Liver (tissue), 9 donors: ENCODE measurements around the gene TNN. TPM values are rescaled to one million over a fixed set of nuclear protein-coding genes. Genes with fewer than 3 reads are reported as not detected.

Experiments
- DNase-seq: peaks from one replicate; pipeline ENCODE4 v3.0.0-alpha.2; 2017; ENCODE audit warnings: low spot score
- H3K27ac ChIP-seq, 2 donors: one replicate each; pipeline ENCODE4 v1.7.0; 2013; ENCODE audit warnings: inconsistent platforms in 2 of 2, low read length in 2 of 2, control low read depth in 1 of 2, low read depth in 1 of 2, mild to moderate bottlenecking in 1 of 2
- H3K27me3 ChIP-seq, 4 donors: one replicate each; pipeline versions ENCODE4 v1.6.1 to v1.7.0; 2013; ENCODE audit warnings: low read length in 3 of 4, inconsistent platforms in 1 of 4, mild to moderate bottlenecking in 1 of 4, moderate library complexity in 1 of 4; ENCODE audit not compliant: control insufficient read depth in 4 of 4, insufficient read depth in 4 of 4
- H3K36me3 ChIP-seq, 4 donors: one replicate each; pipeline versions ENCODE4 v1.6.1 to v1.7.0; 2013; ENCODE audit warnings: low read length in 3 of 4, mild to moderate bottlenecking in 3 of 4, low read depth in 1 of 4, moderate library complexity in 1 of 4; ENCODE audit not compliant: control insufficient read depth in 4 of 4, insufficient read depth in 3 of 4
- H3K4me1 ChIP-seq, 4 donors: one replicate each; pipeline versions ENCODE4 v1.6.1 to v1.7.0; 2013; ENCODE audit warnings: low read length in 3 of 4, mild to moderate bottlenecking in 3 of 4, moderate library complexity in 1 of 4; ENCODE audit not compliant: control insufficient read depth in 4 of 4, insufficient read depth in 4 of 4
- H3K4me3 ChIP-seq, 3 donors: one replicate each; pipeline versions ENCODE4 v1.6.1 to v1.7.0; 2013; ENCODE audit warnings: low read length in 3 of 3, control low read depth in 1 of 3, low read depth in 1 of 3, mild to moderate bottlenecking in 1 of 3
- H3K9ac ChIP-seq, 2 donors: one replicate each; pipeline ENCODE4 v1.7.0; 2013; ENCODE audit warnings: low read length in 2 of 2, mild to moderate bottlenecking in 2 of 2, moderate library complexity in 2 of 2, control low read depth in 1 of 2, low read depth in 1 of 2
- H3K9me3 ChIP-seq, 4 donors: one replicate each; pipeline versions ENCODE4 v1.6.1 to v1.7.0; 2013; ENCODE audit warnings: low read length in 3 of 4; ENCODE audit not compliant: control insufficient read depth in 4 of 4
- FOXA1 ChIP-seq: IDR thresholded peaks from 2 replicates; pipeline ENCODE4 v1.6.1; 2016; ENCODE audit warnings: antibody characterized with exemption
- FOXA2 ChIP-seq: IDR thresholded peaks from 2 replicates; pipeline ENCODE4 v1.6.1; 2016; ENCODE audit warnings: antibody characterized with exemption
- GABPA ChIP-seq, 2 donors: IDR thresholded peaks in 1 of 2; conservative IDR thresholded peaks in 1 of 2; 2 replicates each; pipeline ENCODE4 v1.6.1; 2016; ENCODE audit warnings: antibody characterized with exemption in 2 of 2, mild to moderate bottlenecking in 1 of 2, moderate library complexity in 1 of 2
- HNF4A ChIP-seq, 2 donors: conservative IDR thresholded peaks; 2 replicates each; pipeline ENCODE4 v1.6.1; 2016; ENCODE audit warnings: antibody characterized with exemption in 2 of 2, mild to moderate bottlenecking in 2 of 2
- HNF4G ChIP-seq: IDR thresholded peaks from 2 replicates; pipeline ENCODE4 v1.6.1; 2016; ENCODE audit warnings: antibody characterized with exemption
- JUND ChIP-seq, 2 donors: IDR thresholded peaks; 2 replicates each; pipeline ENCODE4 v1.6.1; 2016; ENCODE audit warnings: antibody characterized with exemption in 2 of 2
- RAD21 ChIP-seq, 2 donors: IDR thresholded peaks; 2 replicates each; pipeline ENCODE4 v1.6.1; 2016; ENCODE audit warnings: antibody characterized with exemption in 2 of 2, mild to moderate bottlenecking in 2 of 2
- RXRA ChIP-seq, 2 donors: IDR thresholded peaks; 2 replicates each; pipeline ENCODE4 v1.6.1; 2017 to 2018; ENCODE audit warnings: antibody characterized with exemption in 2 of 2, mild to moderate bottlenecking in 1 of 2
- SP1 ChIP-seq: IDR thresholded peaks from 2 replicates; pipeline ENCODE4 v1.6.1; 2018; ENCODE audit warnings: antibody characterized with exemption, mild to moderate bottlenecking
- TAF1 ChIP-seq: conservative IDR thresholded peaks from 2 replicates; pipeline ENCODE4 v1.6.1; 2016; ENCODE audit warnings: antibody characterized with exemption, mild to moderate bottlenecking
- YY1 ChIP-seq: IDR thresholded peaks from 2 replicates; pipeline ENCODE4 v1.6.1; 2016; ENCODE audit warnings: antibody characterized with exemption, mild to moderate bottlenecking
- WGBS: extraction: QIAGEN DNeasy Blood & Tissue Kit; methylation state at CpG from one replicate; pipeline ENCODE4 v1.1.7; 2013; 5-methylcytosine and 5-hydroxymethylcytosine counted together
- polyA plus RNA-seq, 2 donors: library from polyadenylated mRNA; stranded (reverse) in 1 of 2; unstranded in 1 of 2; fragments of 200-250 nt in 1 of 2; fragments of >200 nt in 1 of 2; fragmentation: Nextera tagmentation in 1 of 2; extraction: Ambion mirVana in 1 of 2; gene quantifications; one replicate each; pipeline versions ENCODE4 v1.2.1 to v1.2.3, GENCODE V29; 2013 to 2015
- total RNA-seq, 2 donors: library from RNA; depleted of rRNA; stranded (reverse); fragments of >200 nt; gene quantifications; one replicate each; pipeline ENCODE4 v1.2.3, GENCODE V29; 2014
- TF ChIP-seq, protein P1 (sequence below): fragments of 150-350 bp; IDR thresholded peaks from 2 replicates; pipeline ENCODE4 v1.5.1; 2017; ENCODE audit warnings: improper control_type of control experiment, low read depth, low read length; ENCODE audit not compliant: missing input control
- TF ChIP-seq, protein P2 (sequence below): IDR thresholded peaks from 2 replicates; pipeline ENCODE4 v1.6.1; 2016; ENCODE audit warnings: antibody characterized with exemption
- TF ChIP-seq, protein P3 (sequence below): IDR thresholded peaks from 2 replicates; pipeline ENCODE4 v1.6.1; 2016; ENCODE audit warnings: antibody characterized with exemption
- donor health status: healthy.
- donor health status: healthy.
- donor health status: healthy.
- donor health status: healthy.
- donor health status: healthy.

Gene TNN
- total and polyA plus RNA-seq, 4 donors: 0.11 to 1.8 (median 0.80) TPM

DNA sequence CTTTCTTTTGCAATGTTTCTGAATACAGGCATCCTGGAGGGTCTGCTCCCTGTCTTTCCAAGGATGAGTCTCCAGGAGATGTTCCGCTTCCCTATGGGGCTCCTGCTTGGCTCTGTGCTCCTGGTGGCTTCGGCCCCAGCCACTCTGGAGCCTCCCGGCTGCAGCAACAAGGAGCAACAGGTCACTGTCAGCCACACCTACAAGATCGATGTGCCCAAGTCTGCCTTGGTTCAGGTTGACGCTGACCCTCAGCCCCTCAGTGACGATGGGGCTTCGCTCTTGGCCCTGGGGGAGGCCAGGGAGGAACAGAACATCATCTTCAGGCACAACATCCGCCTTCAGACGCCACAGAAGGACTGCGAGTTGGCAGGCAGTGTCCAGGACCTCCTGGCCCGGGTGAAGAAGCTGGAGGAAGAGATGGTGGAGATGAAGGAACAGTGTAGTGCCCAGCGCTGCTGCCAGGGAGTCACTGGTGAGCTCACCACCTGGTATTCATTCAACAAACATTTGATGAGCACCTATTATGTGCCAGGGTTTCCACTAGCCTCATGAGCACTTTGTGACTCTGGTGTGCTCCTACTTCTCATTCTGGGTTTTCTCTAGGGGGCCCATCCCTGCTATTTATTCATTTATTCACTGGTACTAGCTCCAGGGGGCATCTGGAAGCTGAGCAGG lies 9.9 kb downstream of the TNN start:
- Histone ChIP-seq H3K4me1 (peaks cover 0 to under 1% (median 0%) of the 10 kb centered on the region in 4 donors), H3K4me3 (no peak overlapping the region), H3K9me3 (no peaks in the 10 kb centered on the region), H3K27ac (no peak overlapping the region), H3K9ac (no peak overlapping the region), H3K27me3 (no peaks in the 10 kb centered on the region), H3K36me3 (no peaks in the 10 kb centered on the region)
- no peak for DNase-seq
- TF ChIP-seq HNF4A (conservative IDR thresholded peaks at IDR 0.05): no peak
- TF ChIP-seq RXRA (IDR thresholded peaks at IDR 0.05): no peak
- 81% methylated on average over 12 of the region's 12 CpGs for WGBS

DNA sequence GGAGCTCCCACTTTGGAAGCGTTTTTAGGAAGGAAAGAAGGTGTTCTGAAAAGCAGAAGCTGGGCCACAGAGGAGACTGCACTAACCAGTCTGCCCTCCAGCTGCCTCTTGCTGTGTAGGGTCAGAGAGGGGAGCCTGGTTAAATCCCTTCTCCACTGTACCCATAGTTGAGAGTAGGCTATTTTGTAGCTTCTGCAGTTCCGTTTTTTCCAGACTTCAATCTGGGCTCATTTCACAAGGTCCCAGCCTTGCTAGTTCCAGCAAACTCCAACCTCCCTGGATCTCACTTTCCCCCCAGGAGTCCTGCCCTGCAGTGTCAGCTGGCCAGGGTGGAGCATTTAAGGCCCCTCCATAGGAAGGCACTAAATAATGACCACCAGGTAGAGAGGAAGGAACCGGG lies 11.0 kb downstream of the TNN start:
- H3K27me3 ChIP-seq: no peaks in the 10 kb centered on the region
- WGBS: 67% methylated on average over 3 of the region's 3 CpGs

DNA sequence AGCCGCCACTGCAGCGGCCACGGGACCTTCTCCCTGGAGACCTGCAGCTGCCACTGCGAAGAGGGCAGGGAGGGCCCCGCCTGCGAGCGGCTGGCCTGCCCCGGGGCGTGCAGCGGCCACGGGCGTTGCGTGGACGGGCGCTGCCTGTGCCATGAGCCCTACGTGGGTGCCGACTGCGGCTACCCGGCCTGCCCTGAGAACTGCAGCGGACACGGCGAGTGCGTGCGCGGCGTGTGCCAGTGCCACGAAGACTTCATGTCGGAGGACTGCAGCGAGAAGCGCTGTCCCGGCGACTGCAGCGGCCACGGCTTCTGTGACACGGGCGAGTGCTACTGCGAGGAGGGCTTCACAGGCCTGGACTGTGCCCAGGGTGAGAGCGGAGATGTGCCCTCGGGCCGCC lies 11.7 kb downstream of the TNN start:
- Histone ChIP-seq H3K27ac (no peak overlapping the region), H3K9me3 (no peaks in the 10 kb centered on the region), H3K9ac (no peak overlapping the region), H3K4me1 (no peaks in the 10 kb centered on the region), H3K4me3 (no peak overlapping the region), H3K27me3 (no peaks in the 10 kb centered on the region), H3K36me3 (no peaks in the 10 kb centered on the region)
- 97% methylated on average over 40 of the region's 40 CpGs for WGBS
- DNase-seq: no peak
- TF ChIP-seq SP1: no peak
- TF ChIP-seq RXRA (IDR thresholded peaks at IDR 0.05): no peak
- no peak for TF ChIP-seq JUND (IDR thresholded peaks at IDR 0.05)
- TF ChIP-seq, protein P1, sequence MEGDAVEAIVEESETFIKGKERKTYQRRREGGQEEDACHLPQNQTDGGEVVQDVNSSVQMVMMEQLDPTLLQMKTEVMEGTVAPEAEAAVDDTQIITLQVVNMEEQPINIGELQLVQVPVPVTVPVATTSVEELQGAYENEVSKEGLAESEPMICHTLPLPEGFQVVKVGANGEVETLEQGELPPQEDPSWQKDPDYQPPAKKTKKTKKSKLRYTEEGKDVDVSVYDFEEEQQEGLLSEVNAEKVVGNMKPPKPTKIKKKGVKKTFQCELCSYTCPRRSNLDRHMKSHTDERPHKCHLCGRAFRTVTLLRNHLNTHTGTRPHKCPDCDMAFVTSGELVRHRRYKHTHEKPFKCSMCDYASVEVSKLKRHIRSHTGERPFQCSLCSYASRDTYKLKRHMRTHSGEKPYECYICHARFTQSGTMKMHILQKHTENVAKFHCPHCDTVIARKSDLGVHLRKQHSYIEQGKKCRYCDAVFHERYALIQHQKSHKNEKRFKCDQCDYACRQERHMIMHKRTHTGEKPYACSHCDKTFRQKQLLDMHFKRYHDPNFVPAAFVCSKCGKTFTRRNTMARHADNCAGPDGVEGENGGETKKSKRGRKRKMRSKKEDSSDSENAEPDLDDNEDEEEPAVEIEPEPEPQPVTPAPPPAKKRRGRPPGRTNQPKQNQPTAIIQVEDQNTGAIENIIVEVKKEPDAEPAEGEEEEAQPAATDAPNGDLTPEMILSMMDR: no peak
- TF ChIP-seq, protein P2, sequence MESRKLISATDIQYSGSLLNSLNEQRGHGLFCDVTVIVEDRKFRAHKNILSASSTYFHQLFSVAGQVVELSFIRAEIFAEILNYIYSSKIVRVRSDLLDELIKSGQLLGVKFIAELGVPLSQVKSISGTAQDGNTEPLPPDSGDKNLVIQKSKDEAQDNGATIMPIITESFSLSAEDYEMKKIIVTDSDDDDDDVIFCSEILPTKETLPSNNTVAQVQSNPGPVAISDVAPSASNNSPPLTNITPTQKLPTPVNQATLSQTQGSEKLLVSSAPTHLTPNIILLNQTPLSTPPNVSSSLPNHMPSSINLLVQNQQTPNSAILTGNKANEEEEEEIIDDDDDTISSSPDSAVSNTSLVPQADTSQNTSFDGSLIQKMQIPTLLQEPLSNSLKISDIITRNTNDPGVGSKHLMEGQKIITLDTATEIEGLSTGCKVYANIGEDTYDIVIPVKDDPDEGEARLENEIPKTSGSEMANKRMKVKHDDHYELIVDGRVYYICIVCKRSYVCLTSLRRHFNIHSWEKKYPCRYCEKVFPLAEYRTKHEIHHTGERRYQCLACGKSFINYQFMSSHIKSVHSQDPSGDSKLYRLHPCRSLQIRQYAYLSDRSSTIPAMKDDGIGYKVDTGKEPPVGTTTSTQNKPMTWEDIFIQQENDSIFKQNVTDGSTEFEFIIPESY: no peak
- TF ChIP-seq FOXA2: no peak
- no peak for TF ChIP-seq RAD21 (IDR thresholded peaks at IDR 0.05)
- TF ChIP-seq YY1: no peak
- no peak for TF ChIP-seq TAF1

More for the DNA sequence above, 11.0 kb downstream of the TNN start:
- Histone ChIP-seq H3K27ac (no peak overlapping the region), H3K9ac (no peak overlapping the region), H3K36me3 (no peaks in the 10 kb centered on the region), H3K4me1 (no peaks in the 10 kb centered on the region), H3K9me3 (no peaks in the 10 kb centered on the region), H3K4me3 (no peak overlapping the region)
- DNase-seq: no peak
- TF ChIP-seq, protein P1: no peak
- TF ChIP-seq RAD21 (IDR thresholded peaks at IDR 0.05) (no peak), HNF4G (no peak), FOXA1 (no peak), GABPA (IDR thresholded peaks at IDR 0.05 in 1 of 2, conservative IDR thresholded peaks at IDR 0.05 in 1 of 2) (no peak), FOXA2 (no peak), YY1 (no peak), HNF4A (conservative IDR thresholded peaks at IDR 0.05) (no peak), SP1 (no peak), TAF1 (no peak)
- TF ChIP-seq, protein P2: no peak
- TF ChIP-seq, protein P3, sequence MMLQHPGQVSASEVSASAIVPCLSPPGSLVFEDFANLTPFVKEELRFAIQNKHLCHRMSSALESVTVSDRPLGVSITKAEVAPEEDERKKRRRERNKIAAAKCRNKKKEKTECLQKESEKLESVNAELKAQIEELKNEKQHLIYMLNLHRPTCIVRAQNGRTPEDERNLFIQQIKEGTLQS: no peak
